ENCODE measurements around the gene PXDN. TPM values are rescaled to one million over a fixed set of nuclear protein-coding genes. Genes with fewer than 3 reads are reported as not detected.
"Not testable (repeated sequence)": the region's sequence is repeated elsewhere in the genome, so short reads cannot be mapped to it uniquely, and the experiment has no call there.

The PXDN gene
- total RNA-seq = 35.6 TPM

- no peak for DNase-seq
These were observed at the start of gene PXDN for GRCh38 chr2:1744446-1745170. TSS of gene PXDN (minus strand) at chr2:1744515. CDS start at chr2:1744455, 60 bp downstream.

- DNase-seq = no peak
These were observed 49.6 kb upstream of the PXDN start for GRCh38 chr2:1793868-1794445.

GRCh38 chr2:1793001-1793867 is 48.9 kb upstream of the PXDN start:
- no peak for DNase-seq

- DNase-seq = no peak
These were observed 47.5 kb upstream of the PXDN start for GRCh38 chr2:1791685-1792435.

- DNase-seq = no peak
These were observed 46.8 kb upstream of the PXDN start for GRCh38 chr2:1791006-1791605.

- no peak for DNase-seq
These were observed 46.2 kb upstream of the PXDN start for GRCh38 chr2:1790473-1790872.

- no peak for DNase-seq
These were observed 45.3 kb upstream of the PXDN start for GRCh38 chr2:1789610-1790009.

GRCh38 chr2:1788478-1788959 is 44.2 kb upstream of the PXDN start:
- no peak for DNase-seq

GRCh38 chr2:1787755-1788477 is 43.6 kb upstream of the PXDN start:
- DNase-seq = no peak

- DNase-seq = no peak
These were observed 40.8 kb upstream of the PXDN start for GRCh38 chr2:1784986-1785617.

GRCh38 chr2:1784087-1784486 is 39.8 kb upstream of the PXDN start:
- DNase-seq = no peak

GRCh38 chr2:1782514-1782913 is 38.2 kb upstream of the PXDN start:
- no peak for DNase-seq

- no peak for DNase-seq
These were observed 37.2 kb upstream of the PXDN start for GRCh38 chr2:1781291-1782080.

- no peak for DNase-seq
These were observed 36.4 kb upstream of the PXDN start for GRCh38 chr2:1780693-1781092.

- DNase-seq = not testable (repeated sequence)
These were observed 35.7 kb upstream of the PXDN start for GRCh38 chr2:1780054-1780453.

GRCh38 chr2:1778566-1778965 is 34.3 kb upstream of the PXDN start:
- no peak for DNase-seq

GRCh38 chr2:1777781-1778180 is 33.5 kb upstream of the PXDN start:
- no peak for DNase-seq

GRCh38 chr2:1777156-1777555 is 32.8 kb upstream of the PXDN start:
- no peak for DNase-seq

GRCh38 chr2:1775511-1776035 is 31.3 kb upstream of the PXDN start:
- no peak for DNase-seq

GRCh38 chr2:1774929-1775328 is 30.6 kb upstream of the PXDN start:
- no peak for DNase-seq
